Neural crest cell (in vitro differentiated cells): ENCODE data around the gene RERGL. TPM values are rescaled to one million over a fixed set of nuclear protein-coding genes. Genes with fewer than 3 reads are reported as not detected.

Experiments
- DNase-seq: peaks from one replicate; pipeline ENCODE4 v3.0.0; 2021; ENCODE audit warnings: low read depth, mixed read lengths, low spot score
- H3K27ac Mint-ChIP-seq: one replicate; pipeline ENCODE4 v1.8.0; 2021; ENCODE audit warnings: mild to moderate bottlenecking, mixed read lengths; ENCODE audit not compliant: unreplicated experiment
- H3K27me3 Mint-ChIP-seq: 2 replicates; pipeline ENCODE4 v1.8.0; 2021; ENCODE audit warnings: low read depth, mild to moderate bottlenecking, mixed read lengths
- H3K36me3 Mint-ChIP-seq: 2 replicates; pipeline ENCODE4 v1.8.0; 2021; ENCODE audit warnings: low read depth, mild to moderate bottlenecking, mixed read lengths
- H3K4me1 Mint-ChIP-seq: 2 replicates; pipeline ENCODE4 v1.8.0; 2021; ENCODE audit warnings: mixed read lengths
- H3K4me3 Mint-ChIP-seq: one replicate; pipeline ENCODE4 v1.8.0; 2021; ENCODE audit warnings: mild to moderate bottlenecking, mixed read lengths
- H3K9me3 Mint-ChIP-seq: 2 replicates; pipeline ENCODE4 v1.8.0; 2021; ENCODE audit warnings: mixed read lengths
- long read RNA-seq: library from polyadenylated mRNA; unstranded; transcript quantifications from one replicate; pipeline ENCODE4 v2.0.0, GENCODE V29; 2020
- total RNA-seq: library from RNA; stranded (reverse); gene quantifications from 2 replicates; pipeline ENCODE4 v1.2.1, GENCODE V29; 2021
- TF ChIP-seq, protein P1 (sequence below): fragments of 200-600 bp; sonication (generic); conservative IDR thresholded peaks from 2 replicates; pipeline ENCODE4 v1.5.0; 2021; ENCODE audit warnings: antibody characterized with exemption, mild to moderate bottlenecking

The RERGL gene, protein sequence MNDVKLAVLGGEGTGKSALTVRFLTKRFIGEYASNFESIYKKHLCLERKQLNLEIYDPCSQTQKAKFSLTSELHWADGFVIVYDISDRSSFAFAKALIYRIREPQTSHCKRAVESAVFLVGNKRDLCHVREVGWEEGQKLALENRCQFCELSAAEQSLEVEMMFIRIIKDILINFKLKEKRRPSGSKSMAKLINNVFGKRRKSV
- total RNA-seq: not detected in 2 replicates
- long read RNA-seq: 0 reads

DNA sequence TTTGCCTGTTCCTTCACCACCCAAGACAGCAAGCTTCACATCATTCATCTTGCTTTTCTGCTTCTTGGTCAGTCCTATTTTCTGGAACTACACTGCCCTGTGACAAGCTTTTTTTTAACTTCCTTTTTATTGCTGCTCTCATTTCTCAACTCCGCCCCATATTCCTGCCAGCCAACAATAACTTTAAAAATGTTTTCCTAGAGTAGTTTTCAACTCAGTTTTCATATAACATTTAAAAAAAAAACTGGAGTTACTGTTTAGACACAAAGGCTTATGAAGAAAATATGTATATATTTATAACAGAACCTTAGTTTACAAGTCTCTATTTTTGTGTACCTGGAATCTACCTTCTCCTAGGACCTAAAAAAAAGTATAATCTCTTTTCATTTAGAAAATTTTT is at the start of gene RERGL:
Gene RERGL, minus strand, starts transcription at position 101 of the 400 bp plus-strand sequence. Its CDS starts 53 bp downstream, at position 48.
- Mint-ChIP-seq H3K36me3 (no peaks in the 10 kb centered on the region), H3K27ac (no peak within 1 kb of the TSS), H3K4me3 (no peak within 1 kb of the TSS), H3K4me1 (no peaks in the 10 kb centered on the region), H3K27me3 (no peaks in the 10 kb centered on the region), H3K9me3 (no peaks in the 10 kb centered on the region)
- TF ChIP-seq, protein P1, sequence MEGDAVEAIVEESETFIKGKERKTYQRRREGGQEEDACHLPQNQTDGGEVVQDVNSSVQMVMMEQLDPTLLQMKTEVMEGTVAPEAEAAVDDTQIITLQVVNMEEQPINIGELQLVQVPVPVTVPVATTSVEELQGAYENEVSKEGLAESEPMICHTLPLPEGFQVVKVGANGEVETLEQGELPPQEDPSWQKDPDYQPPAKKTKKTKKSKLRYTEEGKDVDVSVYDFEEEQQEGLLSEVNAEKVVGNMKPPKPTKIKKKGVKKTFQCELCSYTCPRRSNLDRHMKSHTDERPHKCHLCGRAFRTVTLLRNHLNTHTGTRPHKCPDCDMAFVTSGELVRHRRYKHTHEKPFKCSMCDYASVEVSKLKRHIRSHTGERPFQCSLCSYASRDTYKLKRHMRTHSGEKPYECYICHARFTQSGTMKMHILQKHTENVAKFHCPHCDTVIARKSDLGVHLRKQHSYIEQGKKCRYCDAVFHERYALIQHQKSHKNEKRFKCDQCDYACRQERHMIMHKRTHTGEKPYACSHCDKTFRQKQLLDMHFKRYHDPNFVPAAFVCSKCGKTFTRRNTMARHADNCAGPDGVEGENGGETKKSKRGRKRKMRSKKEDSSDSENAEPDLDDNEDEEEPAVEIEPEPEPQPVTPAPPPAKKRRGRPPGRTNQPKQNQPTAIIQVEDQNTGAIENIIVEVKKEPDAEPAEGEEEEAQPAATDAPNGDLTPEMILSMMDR: no peak
- DNase-seq: no peak

- TF ChIP-seq, protein P1: no peak
- DNase-seq: no peak
- Mint-ChIP-seq H3K9me3 (no peaks in the 10 kb centered on the region), H3K4me3 (no peak overlapping the region), H3K36me3 (no peaks in the 10 kb centered on the region), H3K27ac (no peak overlapping the region), H3K4me1 (no peaks in the 10 kb centered on the region), H3K27me3 (no peaks in the 10 kb centered on the region)
Observed at GRCh38 chr12:18139254-18139653, 49.3 kb upstream of the RERGL start.

- Mint-ChIP-seq H3K9me3 (no peaks in the 10 kb centered on the region), H3K36me3 (no peaks in the 10 kb centered on the region), H3K27me3 (no peaks in the 10 kb centered on the region), H3K27ac (no peak overlapping the region), H3K4me3 (no peak overlapping the region), H3K4me1 (no peaks in the 10 kb centered on the region)
- DNase-seq: no peak
- TF ChIP-seq, protein P1: no peak
Observed at GRCh38 chr12:18135509-18135908, 45.5 kb upstream of the RERGL start.

DNA sequence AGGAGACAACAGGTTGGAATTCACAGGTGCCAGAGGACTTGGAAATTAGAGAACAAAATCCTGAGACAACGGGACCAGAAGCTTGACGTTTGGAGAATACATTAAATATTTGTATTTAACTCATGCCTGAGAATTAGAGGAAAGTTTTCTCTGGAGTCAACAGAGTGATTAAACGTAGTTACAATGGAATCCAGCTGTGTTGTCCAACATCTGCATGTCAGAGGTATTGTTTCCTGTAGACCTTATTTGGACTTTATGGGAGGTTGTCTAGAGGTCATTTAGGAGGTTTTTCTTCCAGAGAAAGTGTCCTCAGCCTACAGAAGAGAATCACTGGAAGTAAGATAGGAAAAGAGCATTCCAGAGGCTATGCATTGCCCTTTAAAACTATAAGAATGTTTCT is 45.1 kb upstream of the RERGL start:
- DNase-seq: no peak
- TF ChIP-seq, protein P1: no peak
- Mint-ChIP-seq H3K27me3 (no peaks in the 10 kb centered on the region), H3K27ac (no peak overlapping the region), H3K4me3 (no peak overlapping the region), H3K36me3 (no peaks in the 10 kb centered on the region), H3K4me1 (no peaks in the 10 kb centered on the region), H3K9me3 (no peaks in the 10 kb centered on the region)

DNA sequence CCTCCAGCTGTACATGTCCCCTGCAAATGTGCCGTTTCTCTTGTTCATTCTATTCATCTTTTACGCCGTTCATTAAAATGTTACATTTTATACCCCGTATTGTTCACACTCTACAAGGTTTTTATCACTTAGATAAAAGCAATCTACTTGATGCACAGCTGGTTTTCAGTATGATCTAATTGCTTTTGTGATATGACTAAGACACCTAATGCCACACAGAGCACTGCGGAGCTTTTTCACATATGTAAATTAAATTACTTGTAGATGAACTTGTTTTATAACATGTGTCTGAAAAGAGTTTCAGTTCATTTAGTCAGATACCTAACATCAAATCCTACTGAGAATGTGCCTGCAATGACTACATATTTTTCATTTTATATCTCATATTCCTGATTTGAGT is 40.9 kb upstream of the RERGL start:
- Mint-ChIP-seq H3K4me1 (no peaks in the 10 kb centered on the region), H3K4me3 (no peak overlapping the region), H3K36me3 (peaks cover 9% of the 10 kb centered on the region), H3K9me3 (peaks cover 10% of the 10 kb centered on the region), H3K27ac (no peak overlapping the region), H3K27me3 (no peaks in the 10 kb centered on the region)
- no peak for DNase-seq
- TF ChIP-seq, protein P1: no peak
